ENCODE measurements around the gene SDK1.

SDK1 gene

DNA sequence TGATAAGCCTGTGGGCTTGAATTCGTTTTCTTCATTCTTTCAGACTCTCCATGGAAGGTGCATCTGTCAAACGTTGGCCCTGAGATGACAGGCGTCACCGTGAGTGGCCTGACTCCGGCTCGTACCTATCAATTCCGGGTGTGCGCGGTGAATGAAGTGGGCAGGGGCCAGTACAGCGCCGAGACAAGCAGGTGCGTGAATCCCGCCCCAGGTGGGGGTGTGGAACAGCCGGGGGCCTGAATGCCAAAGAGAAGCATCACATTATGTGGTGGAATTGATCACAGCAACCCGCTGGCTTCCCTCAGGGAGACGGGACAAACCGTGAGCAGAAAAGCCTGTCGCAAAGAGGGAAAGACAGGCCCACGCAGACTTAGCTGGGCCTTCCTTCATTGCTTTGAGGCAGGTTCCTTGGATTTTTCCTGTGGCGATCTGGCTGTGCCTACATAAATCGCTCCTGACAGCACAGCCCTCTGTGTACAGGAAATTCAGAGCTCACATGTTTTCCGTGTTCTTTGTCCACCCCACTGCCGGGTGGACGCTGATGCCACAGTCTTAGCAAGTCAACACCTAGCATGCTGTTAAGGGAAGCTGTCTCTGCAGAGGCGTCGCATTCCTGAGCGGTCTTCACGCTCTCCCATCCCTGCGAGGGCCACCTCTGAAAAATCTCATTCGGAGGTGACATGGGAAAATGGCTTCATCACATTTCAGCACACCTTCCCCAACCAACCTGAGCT lies 710.0 kb downstream of the SDK1 start:
- no peak for DNase-seq

GRCh38 chr7:4013793-4014192 lies 712.7 kb downstream of the SDK1 start:
- no peak for DNase-seq

GRCh38 chr7:4014346-4015050 lies 713.4 kb downstream of the SDK1 start:
- no peak for DNase-seq

DNA sequence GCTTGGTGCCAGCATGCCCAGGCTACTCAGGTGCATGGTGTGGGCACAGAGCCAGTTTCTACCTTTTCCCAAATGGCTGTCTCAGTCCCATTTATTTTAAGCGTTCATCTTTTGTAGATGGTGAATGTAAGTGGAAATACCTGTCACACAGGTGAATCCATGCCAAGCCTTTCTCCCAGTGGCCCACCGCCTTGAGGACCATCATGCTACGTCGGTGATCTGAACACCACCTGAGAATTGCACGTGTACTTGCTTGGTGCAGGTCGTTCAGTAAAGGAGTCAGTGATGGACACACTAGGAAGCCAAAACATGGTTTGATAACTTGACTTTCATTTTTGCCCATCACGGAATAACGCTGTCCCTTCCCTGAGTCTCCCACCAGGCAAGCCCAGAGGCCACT lies 714.3 kb downstream of the SDK1 start:
- DNase-seq: no peak

- no peak for DNase-seq
These were observed 714.9 kb downstream of the SDK1 start for GRCh38 chr7:4015996-4016395.

GRCh38 chr7:4017081-4017480 lies 716.0 kb downstream of the SDK1 start:
- DNase-seq: no peak

- DNase-seq: no peak
These were observed 716.7 kb downstream of the SDK1 start for GRCh38 chr7:4017785-4018184.

- no peak for DNase-seq
These were observed 717.7 kb downstream of the SDK1 start for GRCh38 chr7:4018601-4019316.

DNA sequence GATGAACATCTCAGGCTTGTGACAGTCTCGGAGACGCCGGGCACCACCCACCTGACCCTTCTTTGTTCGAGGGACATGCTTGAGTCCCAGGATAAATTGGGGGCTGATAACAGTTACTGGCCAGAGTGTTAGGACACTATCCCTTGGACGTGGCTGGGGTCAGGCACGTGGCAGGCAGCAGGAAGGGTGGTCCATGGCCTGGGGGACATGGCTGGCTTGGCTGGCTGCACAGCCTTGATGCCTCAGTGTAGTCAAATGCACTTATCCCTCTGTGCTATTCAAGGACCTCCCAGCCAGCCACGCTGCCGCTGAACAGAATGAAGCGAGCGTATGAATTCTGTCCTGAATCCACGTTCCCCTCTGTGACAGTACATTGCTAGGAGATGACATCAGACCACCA lies 719.0 kb downstream of the SDK1 start:
- DNase-seq: no peak

GRCh38 chr7:4021413-4021812 lies 720.4 kb downstream of the SDK1 start:
- no peak for DNase-seq

- no peak for DNase-seq
These were observed 721.2 kb downstream of the SDK1 start for GRCh38 chr7:4022265-4022664.

GRCh38 chr7:4023502-4023901 lies 722.5 kb downstream of the SDK1 start:
- no peak for DNase-seq

DNA sequence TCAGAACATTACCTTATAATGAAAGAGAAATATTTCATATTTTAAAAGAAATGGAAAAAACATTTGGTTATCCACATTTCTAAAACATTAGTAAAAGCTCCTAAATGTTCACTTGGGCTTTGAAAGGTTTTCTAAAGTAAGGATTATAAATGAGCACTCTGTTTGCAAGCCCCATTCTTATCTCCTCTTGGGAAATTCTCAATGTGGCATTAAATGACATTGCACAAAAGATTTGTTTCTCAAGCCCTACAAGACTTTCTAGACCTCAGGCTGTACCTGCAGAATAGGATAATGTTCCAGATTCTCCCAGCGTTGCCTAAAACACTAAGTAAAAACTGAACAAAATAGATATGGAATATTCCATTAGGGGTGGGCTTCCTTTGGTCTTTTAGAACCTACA lies 723.1 kb downstream of the SDK1 start:
- no peak for DNase-seq

GRCh38 chr7:4024806-4025205 lies 723.8 kb downstream of the SDK1 start:
- no peak for DNase-seq

DNA sequence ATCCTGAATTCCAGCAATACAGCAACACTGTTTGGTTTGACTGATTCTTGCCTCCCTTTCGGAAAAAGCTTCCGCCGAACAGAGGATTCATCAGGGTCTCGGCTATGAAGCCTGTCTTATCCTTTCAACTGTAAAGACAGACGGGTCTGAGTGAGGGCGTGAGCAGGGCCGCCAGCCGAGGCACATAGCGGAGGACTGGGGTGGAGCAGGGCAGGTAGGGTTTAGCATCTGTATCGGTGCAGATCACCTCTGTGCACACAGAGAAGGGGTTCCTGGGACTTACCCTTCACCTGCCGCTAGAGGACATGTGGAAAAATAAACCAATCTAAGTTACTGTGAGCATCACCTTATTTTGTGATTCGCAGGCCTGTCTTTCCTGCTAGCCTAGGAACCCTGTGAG lies 724.2 kb downstream of the SDK1 start:
- DNase-seq: no peak

DNA sequence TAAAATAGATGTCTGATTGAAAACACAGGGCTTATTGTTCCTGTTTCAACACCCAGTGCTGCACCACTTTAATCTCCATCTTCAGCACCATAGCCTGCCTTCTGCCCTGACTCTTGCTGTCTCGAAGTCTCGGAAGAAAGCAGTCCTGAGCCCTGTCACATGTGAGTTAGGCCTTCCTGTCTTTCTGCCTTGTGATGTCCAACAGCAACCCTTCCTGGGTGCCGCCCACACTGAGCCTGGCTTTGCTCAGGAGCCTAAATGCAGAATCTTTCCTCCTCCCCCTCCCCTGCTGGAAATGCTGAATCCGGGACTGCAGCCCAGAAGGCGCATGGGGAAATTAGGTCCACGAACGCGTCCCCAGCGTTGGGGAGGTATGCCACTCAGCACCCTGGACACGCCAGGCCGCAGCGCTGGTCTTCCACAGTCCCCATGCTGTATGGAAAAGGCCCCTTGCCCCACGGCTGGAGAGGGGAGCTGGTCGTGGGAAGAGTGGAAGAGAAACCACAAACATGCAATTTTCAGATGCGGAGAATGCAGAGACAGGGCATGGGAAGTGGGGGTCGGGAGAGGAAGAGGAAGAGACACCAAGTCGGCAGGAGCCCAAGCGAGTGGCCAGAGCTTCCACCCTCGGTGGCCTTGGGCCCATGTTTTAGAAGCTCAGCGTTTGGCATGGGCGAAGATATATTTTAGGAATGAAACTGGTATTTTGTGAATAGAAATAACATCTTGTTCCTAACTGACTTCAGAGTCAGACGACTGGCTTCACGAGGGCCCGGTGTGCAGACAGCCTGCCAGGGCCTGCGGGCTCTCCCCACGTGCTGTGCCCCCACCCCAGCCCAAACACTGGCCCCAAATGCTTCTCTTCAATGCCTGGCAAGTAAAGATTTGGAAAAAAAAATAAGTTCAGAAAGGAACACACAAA lies 724.9 kb downstream of the SDK1 start:
- DNase-seq: no peak

DNA sequence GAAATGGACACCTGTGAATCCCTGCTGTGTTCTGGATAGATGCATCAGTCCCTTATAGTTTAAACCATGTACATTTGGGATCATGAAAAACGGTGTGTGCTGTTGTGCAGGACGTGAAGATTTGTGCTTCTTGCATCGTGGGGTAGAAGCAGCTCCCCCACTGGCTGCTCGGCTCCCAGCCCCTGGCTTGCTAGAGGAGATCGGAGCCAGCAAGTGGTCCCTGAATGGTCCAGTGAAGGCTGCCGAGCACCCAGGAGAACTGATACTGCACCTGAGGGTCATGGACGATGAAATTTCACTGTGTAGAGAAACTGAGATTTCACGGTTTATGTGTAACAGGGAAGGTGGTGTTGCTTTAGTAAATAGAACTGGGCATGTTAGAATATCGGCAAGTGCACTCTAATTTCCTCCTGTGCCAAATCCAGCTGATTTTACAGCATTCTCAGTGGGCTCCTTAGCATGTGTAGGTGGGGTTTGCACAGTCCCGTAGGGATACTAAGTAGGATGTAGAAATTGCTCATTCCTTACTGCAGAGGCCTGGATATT lies 726.0 kb downstream of the SDK1 start:
- DNase-seq: no peak

DNA sequence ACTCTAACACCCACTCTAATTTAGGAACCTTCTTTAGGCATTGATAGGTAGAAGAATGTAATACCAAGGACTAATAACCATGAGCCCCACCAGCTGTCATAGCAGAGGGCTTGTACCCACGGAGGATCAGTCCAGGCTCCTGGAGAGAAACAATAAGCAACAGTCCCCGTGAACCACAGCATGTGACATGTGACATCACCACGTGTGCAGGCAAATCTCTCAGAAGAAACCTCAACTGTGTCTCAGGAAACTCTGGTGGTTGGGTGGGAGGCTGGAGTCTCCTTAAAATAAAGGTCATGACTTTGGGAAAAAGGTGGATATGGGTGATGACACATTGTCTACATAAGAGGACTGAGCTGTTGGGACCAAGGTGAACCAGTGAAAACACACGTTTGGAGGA lies 727.2 kb downstream of the SDK1 start:
- no peak for DNase-seq

GRCh38 chr7:4029941-4030340 lies 728.9 kb downstream of the SDK1 start:
- DNase-seq: no peak

GRCh38 chr7:4030346-4030950 lies 729.4 kb downstream of the SDK1 start:
- DNase-seq: no peak

DNA sequence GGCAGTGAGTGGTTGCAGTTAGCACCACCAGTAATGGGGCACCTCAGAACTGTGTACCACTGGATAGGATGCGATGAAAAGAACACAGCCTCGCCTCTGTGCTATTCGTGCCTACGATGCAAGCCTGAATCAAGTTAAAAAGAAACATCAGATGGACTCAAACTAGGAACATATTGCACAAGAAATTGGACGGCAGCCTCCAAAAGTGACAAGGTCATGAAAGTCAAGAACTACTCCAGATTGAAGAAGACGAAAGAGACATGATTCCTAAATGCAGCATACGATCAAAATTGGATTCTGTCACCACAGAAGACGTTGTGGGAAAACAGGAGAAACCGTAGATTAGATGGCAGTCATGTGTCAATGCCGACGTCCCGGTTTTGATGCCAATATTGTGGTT lies 732.9 kb downstream of the SDK1 start:
- DNase-seq: no peak

DNA sequence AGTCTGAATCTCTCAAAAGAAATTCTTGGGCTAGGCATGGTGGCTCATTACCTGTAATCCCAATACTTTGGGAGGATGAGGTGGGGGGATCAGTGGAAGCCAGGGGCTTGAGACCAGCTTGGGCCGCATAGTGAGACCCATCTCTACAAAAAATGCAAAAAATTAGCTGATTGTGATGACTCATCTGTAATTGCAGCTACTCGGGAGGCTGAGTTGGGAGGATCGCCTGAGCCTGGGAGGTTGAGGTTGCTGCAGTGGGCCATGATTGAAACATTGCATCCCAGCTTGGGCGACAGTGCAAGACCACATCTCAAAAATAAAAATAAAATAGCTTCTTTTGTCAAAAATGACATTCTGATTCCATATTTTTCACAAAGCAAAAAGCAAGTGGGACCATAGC lies 736.3 kb downstream of the SDK1 start:
- DNase-seq: no peak
